Measurements from ENCODE around the gene PXK.

PXK gene

GRCh38 chr3:58347984-58348383 is 15.3 kb downstream of the PXK start:
- DNase-seq (ENCODE audit: low read depth), result no peak

- no peak for DNase-seq (ENCODE audit: low read depth)
Measured at GRCh38 chr3:58349792-58350626, 17.3 kb downstream of the PXK start.

- no peak for DNase-seq (ENCODE audit: low read depth)
Measured at GRCh38 chr3:58350627-58351013, 17.9 kb downstream of the PXK start.

GRCh38 chr3:58351920-58352319 is 19.2 kb downstream of the PXK start:
- DNase-seq (ENCODE audit: low read depth), result no peak

GRCh38 chr3:58352626-58353025 is 19.9 kb downstream of the PXK start:
- DNase-seq (ENCODE audit: low read depth), result no peak

- DNase-seq (ENCODE audit: low read depth), result no peak
Measured at GRCh38 chr3:58353722-58354553, 21.2 kb downstream of the PXK start.

- DNase-seq (ENCODE audit: low read depth), result no peak
Measured at GRCh38 chr3:58355179-58355578, 22.5 kb downstream of the PXK start.

- DNase-seq (ENCODE audit: low read depth), result no peak
Measured at GRCh38 chr3:58356054-58356453, 23.4 kb downstream of the PXK start.

GRCh38 chr3:58357402-58357801 is 24.7 kb downstream of the PXK start:
- DNase-seq (ENCODE audit: low read depth), result no peak

- no peak for DNase-seq (ENCODE audit: low read depth)
Measured at GRCh38 chr3:58358092-58358491, 25.4 kb downstream of the PXK start.

- no peak for DNase-seq (ENCODE audit: low read depth)
Measured at GRCh38 chr3:58358808-58359207, 26.1 kb downstream of the PXK start.

GRCh38 chr3:58359621-58360020 is 26.9 kb downstream of the PXK start:
- no peak for DNase-seq (ENCODE audit: low read depth)

- no peak for DNase-seq (ENCODE audit: low read depth)
Measured at GRCh38 chr3:58361866-58362265, 29.2 kb downstream of the PXK start.

- DNase-seq (ENCODE audit: low read depth), result no peak
Measured at GRCh38 chr3:58366699-58367098, 34.0 kb downstream of the PXK start.

GRCh38 chr3:58369038-58369437 is 36.3 kb downstream of the PXK start:
- no peak for DNase-seq (ENCODE audit: low read depth)

GRCh38 chr3:58369876-58370275 is 37.2 kb downstream of the PXK start:
- DNase-seq (ENCODE audit: low read depth), result no peak

- no peak for DNase-seq (ENCODE audit: low read depth)
Measured at GRCh38 chr3:58370407-58370806, 37.7 kb downstream of the PXK start.

- no peak for DNase-seq (ENCODE audit: low read depth)
Measured at GRCh38 chr3:58371754-58372153, 39.1 kb downstream of the PXK start.

- DNase-seq (ENCODE audit: low read depth), result no peak
Measured at GRCh38 chr3:58375254-58375653, 42.6 kb downstream of the PXK start.

GRCh38 chr3:58377168-58377567 is 44.5 kb downstream of the PXK start:
- DNase-seq (ENCODE audit: low read depth), result no peak

GRCh38 chr3:58377750-58378149 is 45.1 kb downstream of the PXK start:
- no peak for DNase-seq (ENCODE audit: low read depth)

- no peak for DNase-seq (ENCODE audit: low read depth)
Measured at GRCh38 chr3:58379351-58380073, 46.8 kb downstream of the PXK start.

- peak; percentile 11 for DNase-seq (ENCODE audit: low read depth)
Measured at GRCh38 chr3:58383476-58383875, 50.8 kb downstream of the PXK start.
